HEK293 (cell line): Measurements from ENCODE around the gene ARAP1.

Source experiments
- CTCF ChIA-PET: fragments of 350-600 bp; formaldehyde crosslinking; extraction: SDS; loops from one replicate; lab custom pipeline; 2021; ENCODE audit warnings: antibody characterized with exemption; lab: Yijun Ruan, JAX
- POLR2A ChIA-PET: fragments of 300-600 bp; formaldehyde crosslinking; extraction: SDS; loops from one replicate; lab custom pipeline; 2020; ENCODE audit warnings: antibody characterized with exemption, inconsistent platforms; lab: Yijun Ruan, JAX
- H3K27ac ChIP-seq: fragments of 200-500 bp; sonication (Bioruptor generic); 2 replicates; pipeline ENCODE4 v1.5.1; 2014; ENCODE audit warnings: low read depth, low read length, control low read depth, inconsistent platforms; ENCODE audit errors: extremely low read depth
- H3K36me3 ChIP-seq, 2 experiments: fragments of 200-500 bp in 1 of 2; sonication (Bioruptor generic) in 1 of 2; 1 replicate in 1 of 2; 2 replicates in 1 of 2; pipeline ENCODE4 v1.5.1; 2014 to 2017; ENCODE audit warnings: inconsistent platforms in 2 of 2, low read length in 2 of 2; ENCODE audit not compliant: control insufficient read depth in 2 of 2, insufficient read depth in 1 of 2
- H3K4me1 ChIP-seq: fragments of 200-500 bp; sonication (Bioruptor generic); 2 replicates; pipeline ENCODE4 v1.5.1; 2014; ENCODE audit warnings: mild to moderate bottlenecking, low read length, inconsistent platforms; ENCODE audit not compliant: control insufficient read depth, insufficient read depth
- H3K4me3 ChIP-seq: 2 replicates; pipeline ENCODE4 v1.5.1; 2011; ENCODE audit warnings: low read depth, mild to moderate bottlenecking, control low read depth, low read length, moderate library complexity
- H3K9me3 ChIP-seq: fragments of 200-500 bp; sonication (Bioruptor generic); 2 replicates; pipeline ENCODE4 v1.5.1; 2014; ENCODE audit warnings: low read depth, low read length, inconsistent platforms; ENCODE audit not compliant: control insufficient read depth, insufficient read depth
- ELK4 ChIP-seq: IDR thresholded peaks from 2 replicates; pipeline ENCODE4 v1.6.1; 2011; ENCODE audit warnings: mild to moderate bottlenecking, low read depth, low read length, borderline replicate concordance
- HOXC10 ChIP-seq: sonication (generic); formaldehyde crosslinking; IDR thresholded peaks from 2 replicates; pipeline ENCODE4 v1.8.1; 2023; ENCODE audit warnings: mild to moderate bottlenecking, missing genetic modification reagents
- PRDM2 ChIP-seq: fragments of 450-650 bp; formaldehyde crosslinking; IDR thresholded peaks from 2 replicates; pipeline ENCODE4 v1.5.1; 2016; ENCODE audit warnings: missing biosample characterization, missing genetic modification characterization, borderline replicate concordance
- SP2 ChIP-seq: fragments of 450-650 bp; formaldehyde crosslinking; IDR thresholded peaks from 2 replicates; pipeline ENCODE4 v1.5.1; 2016; ENCODE audit warnings: missing biosample characterization, missing genetic modification characterization
- TCF7L2 ChIP-seq: IDR thresholded peaks from 2 replicates; pipeline ENCODE4 v1.6.1; 2011; ENCODE audit warnings: low read depth, mild to moderate bottlenecking, inconsistent platforms, low read length, moderate library complexity, borderline replicate concordance
- TRIM28 ChIP-seq: IDR thresholded peaks from 2 replicates; pipeline ENCODE4 v1.6.1; 2011; ENCODE audit warnings: low read length, control low read depth, borderline replicate concordance
- ZBTB11 ChIP-seq: fragments of 450-650 bp; formaldehyde crosslinking; conservative IDR thresholded peaks from 2 replicates; pipeline ENCODE4 v1.5.1; 2016; ENCODE audit warnings: low read depth, missing biosample characterization, missing genetic modification characterization
- ZBTB48 ChIP-seq: fragments of 450-650 bp; formaldehyde crosslinking; IDR thresholded peaks from 2 replicates; pipeline ENCODE4 v1.5.1; 2016; ENCODE audit warnings: missing biosample characterization, missing genetic modification characterization
- ZFHX2 ChIP-seq: fragments of 450-650 bp; formaldehyde crosslinking; conservative IDR thresholded peaks from 2 replicates; pipeline ENCODE4 v1.5.1; 2016; ENCODE audit warnings: missing biosample characterization, missing genetic modification characterization
- ZNF366 ChIP-seq: fragments of 450-650 bp; formaldehyde crosslinking; conservative IDR thresholded peaks from 2 replicates; pipeline ENCODE4 v1.5.1; 2016; ENCODE audit warnings: missing biosample characterization, missing genetic modification characterization
- ZNF404 ChIP-seq: fragments of 450-650 bp; formaldehyde crosslinking; IDR thresholded peaks from 2 replicates; pipeline ENCODE4 v1.5.1; 2017; ENCODE audit warnings: missing biosample characterization, missing genetic modification characterization
- ZNF623 ChIP-seq: fragments of 450-650 bp; formaldehyde crosslinking; IDR thresholded peaks from 2 replicates; pipeline ENCODE4 v1.5.1; 2016; ENCODE audit warnings: missing biosample characterization, missing genetic modification characterization
- ZNF692 ChIP-seq: fragments of 450-650 bp; formaldehyde crosslinking; IDR thresholded peaks from 2 replicates; pipeline ENCODE4 v1.5.1; 2016; ENCODE audit warnings: missing biosample characterization, missing genetic modification characterization
- ZNF768 ChIP-seq: fragments of 450-650 bp; formaldehyde crosslinking; IDR thresholded peaks from 2 replicates; pipeline ENCODE4 v1.5.1; 2018; ENCODE audit warnings: missing biosample characterization, mild to moderate bottlenecking, missing genetic modification characterization
- ZNF830 ChIP-seq: fragments of 450-650 bp; IDR thresholded peaks from 2 replicates; pipeline ENCODE4 v1.5.0; 2018; ENCODE audit warnings: missing biosample characterization, missing genetic modification characterization, low read depth, mild to moderate bottlenecking, moderate library complexity
- TF ChIP-seq, protein P1 (sequence below): fragments of 450-650 bp; formaldehyde crosslinking; IDR thresholded peaks from 2 replicates; pipeline ENCODE4 v1.5.1; 2016; ENCODE audit warnings: missing biosample characterization, missing genetic modification characterization

ARAP1 gene

GRCh38 chr11:72655014-72655413, 97.2 kb downstream of the ARAP1 start:
- H3K27ac ChIP-seq: no peak overlapping the region
- no peaks in the 10 kb centered on the region for H3K9me3 ChIP-seq
- TF ChIP-seq ZNF623 (tag by site-specific recombination) (no peak), ZBTB48 (tag by site-specific recombination) (no peak), ZNF366 (no peak), ELK4 (no peak), ZNF768 (no peak), TRIM28 (no peak), ZFHX2 (no peak), TCF7L2 (no peak), PRDM2 (no peak), ZBTB11 (tag by site-specific recombination) (no peak), HOXC10 (CRISPR knock-in tag) (no peak), SP2 (no peak), ZNF404 (no peak), ZNF692 (tag by site-specific recombination) (no peak), ZNF830 (tag by site-specific recombination) (no peak)
- TF ChIP-seq, protein P1, sequence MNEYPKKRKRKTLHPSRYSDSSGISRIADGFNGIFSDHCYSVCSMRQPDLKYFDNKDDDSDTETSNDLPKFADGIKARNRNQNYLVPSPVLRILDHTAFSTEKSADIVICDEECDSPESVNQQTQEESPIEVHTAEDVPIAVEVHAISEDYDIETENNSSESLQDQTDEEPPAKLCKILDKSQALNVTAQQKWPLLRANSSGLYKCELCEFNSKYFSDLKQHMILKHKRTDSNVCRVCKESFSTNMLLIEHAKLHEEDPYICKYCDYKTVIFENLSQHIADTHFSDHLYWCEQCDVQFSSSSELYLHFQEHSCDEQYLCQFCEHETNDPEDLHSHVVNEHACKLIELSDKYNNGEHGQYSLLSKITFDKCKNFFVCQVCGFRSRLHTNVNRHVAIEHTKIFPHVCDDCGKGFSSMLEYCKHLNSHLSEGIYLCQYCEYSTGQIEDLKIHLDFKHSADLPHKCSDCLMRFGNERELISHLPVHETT (tag by site-specific recombination): no peak
- no peaks in the 10 kb centered on the region for H3K36me3 ChIP-seq
- no peaks in the 10 kb centered on the region for H3K4me1 ChIP-seq
- ChIA-PET POLR2A (no interaction called here), CTCF (interaction anchor here (0.6 to 1.8 kb wide), 3 partner anchors 14 to 183 kb away, joined by 3 to 7 read pairs (median 4); no protein-coding TSS in a partner anchor)
- no peak overlapping the region for H3K4me3 ChIP-seq
